HG02763 (cell line): ENCODE data around the gene NSD2.
"Not testable (repeated sequence)": the region's sequence is repeated elsewhere in the genome, so short reads cannot be mapped to it uniquely, and the experiment has no call there.

Source experiments
- ATAC-seq: cut with Tn5 transposase; IDR thresholded peaks from one replicate; pipeline ENCODE4 v1.9.1; 2021; ENCODE audit warnings: mild to moderate bottlenecking, moderate library complexity; ENCODE audit not compliant: unreplicated experiment

The NSD2 gene

GRCh38 chr4:2031161-2031560 lies 160.0 kb downstream of the NSD2 start:
- ATAC-seq, result not testable (repeated sequence)
